Measurements from ENCODE around the gene ENTPD8. TPM values are rescaled to one million over a fixed set of nuclear protein-coding genes. Genes with fewer than 3 reads are reported as not detected.
"Not testable (repeated sequence)": the region's sequence is repeated elsewhere in the genome, so short reads cannot be mapped to it uniquely, and the experiment has no call there.

The ENTPD8 gene
- total RNA-seq, 1 donor, result under 0.01 TPM

- TF ChIP-seq, protein P1, sequence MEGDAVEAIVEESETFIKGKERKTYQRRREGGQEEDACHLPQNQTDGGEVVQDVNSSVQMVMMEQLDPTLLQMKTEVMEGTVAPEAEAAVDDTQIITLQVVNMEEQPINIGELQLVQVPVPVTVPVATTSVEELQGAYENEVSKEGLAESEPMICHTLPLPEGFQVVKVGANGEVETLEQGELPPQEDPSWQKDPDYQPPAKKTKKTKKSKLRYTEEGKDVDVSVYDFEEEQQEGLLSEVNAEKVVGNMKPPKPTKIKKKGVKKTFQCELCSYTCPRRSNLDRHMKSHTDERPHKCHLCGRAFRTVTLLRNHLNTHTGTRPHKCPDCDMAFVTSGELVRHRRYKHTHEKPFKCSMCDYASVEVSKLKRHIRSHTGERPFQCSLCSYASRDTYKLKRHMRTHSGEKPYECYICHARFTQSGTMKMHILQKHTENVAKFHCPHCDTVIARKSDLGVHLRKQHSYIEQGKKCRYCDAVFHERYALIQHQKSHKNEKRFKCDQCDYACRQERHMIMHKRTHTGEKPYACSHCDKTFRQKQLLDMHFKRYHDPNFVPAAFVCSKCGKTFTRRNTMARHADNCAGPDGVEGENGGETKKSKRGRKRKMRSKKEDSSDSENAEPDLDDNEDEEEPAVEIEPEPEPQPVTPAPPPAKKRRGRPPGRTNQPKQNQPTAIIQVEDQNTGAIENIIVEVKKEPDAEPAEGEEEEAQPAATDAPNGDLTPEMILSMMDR (IDR thresholded peaks at IDR 0.05; ENCODE audit: insufficient read depth, low read depth, low read length), result no peak
- peak; percentile 43 for DNase-seq (ENCODE audit: low read depth)
- H3K4me3 ChIP-seq (ENCODE audit: low read depth, low read length), result no peak overlapping the region
Observed at GRCh38 chr9:137454597-137455358, 13.6 kb upstream of the ENTPD8 start.

DNA sequence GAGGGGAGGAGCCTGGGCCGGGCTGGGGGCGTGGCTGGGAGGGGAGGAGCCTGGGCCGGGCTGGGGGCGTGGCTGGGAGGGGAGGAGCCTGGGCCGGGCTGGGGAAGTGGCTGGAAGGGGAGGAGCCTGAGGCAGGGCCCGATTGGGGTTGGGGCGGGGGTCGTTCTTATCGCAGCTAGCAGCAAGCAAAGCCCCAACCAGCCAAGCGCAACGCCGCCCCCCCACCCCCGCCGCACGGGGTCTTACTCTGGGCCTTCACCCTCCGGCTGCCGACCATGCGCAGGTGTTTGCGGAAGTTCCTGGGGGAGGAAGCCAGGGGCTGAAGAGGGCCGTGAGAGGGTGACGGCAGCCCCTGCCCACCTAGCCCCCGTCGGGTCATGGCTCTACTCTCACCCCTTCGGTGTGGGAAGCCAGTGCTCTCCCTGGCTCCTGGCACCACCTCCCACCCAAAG lies 13.0 kb upstream of the ENTPD8 start:
- DNase-seq (ENCODE audit: low read depth), result peak; percentile 28
- TF ChIP-seq, protein P1 (IDR thresholded peaks at IDR 0.05; ENCODE audit: insufficient read depth, low read depth, low read length), result no peak
- H3K4me3 ChIP-seq (ENCODE audit: low read depth, low read length), result peak overlapping the region; percentile 21

DNA sequence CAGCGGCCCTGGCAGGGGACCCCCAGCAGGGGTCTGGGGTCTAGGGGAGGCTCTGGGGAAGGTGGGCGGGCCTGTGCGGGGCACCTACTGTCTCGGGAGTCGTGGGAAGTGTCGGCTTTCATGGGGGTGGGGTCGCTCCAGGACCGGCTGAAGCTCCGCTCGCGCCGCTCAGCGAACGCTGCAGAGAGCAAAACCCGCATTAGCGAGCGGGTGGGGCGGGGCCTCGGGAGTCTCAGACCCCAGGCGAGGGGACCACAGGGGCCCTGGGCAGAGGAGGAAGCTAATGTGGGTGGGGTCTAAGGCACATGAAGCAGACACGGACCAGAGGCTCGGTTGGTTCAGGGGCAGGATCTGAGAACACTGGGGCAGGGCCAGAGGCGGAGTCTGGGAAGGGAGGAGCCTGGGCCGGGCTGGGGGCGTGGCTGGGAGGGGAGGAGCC lies 12.5 kb upstream of the ENTPD8 start:
- DNase-seq (ENCODE audit: low read depth), result peak; percentile 74
- H3K4me3 ChIP-seq (ENCODE audit: low read depth, low read length), result peak overlapping the region; percentile 30

GRCh38 chr9:137452761-137453642 lies 11.8 kb upstream of the ENTPD8 start:
- DNase-seq (ENCODE audit: low read depth), result no peak
- H3K4me3 ChIP-seq (ENCODE audit: low read depth, low read length), result no peak overlapping the region
- TF ChIP-seq, protein P1 (IDR thresholded peaks at IDR 0.05; ENCODE audit: insufficient read depth, low read depth, low read length), result no peak

More for the DNA sequence above, 12.5 kb upstream of the ENTPD8 start:
- TF ChIP-seq, protein P1 (IDR thresholded peaks at IDR 0.05; ENCODE audit: insufficient read depth, low read depth, low read length), result no peak

DNA sequence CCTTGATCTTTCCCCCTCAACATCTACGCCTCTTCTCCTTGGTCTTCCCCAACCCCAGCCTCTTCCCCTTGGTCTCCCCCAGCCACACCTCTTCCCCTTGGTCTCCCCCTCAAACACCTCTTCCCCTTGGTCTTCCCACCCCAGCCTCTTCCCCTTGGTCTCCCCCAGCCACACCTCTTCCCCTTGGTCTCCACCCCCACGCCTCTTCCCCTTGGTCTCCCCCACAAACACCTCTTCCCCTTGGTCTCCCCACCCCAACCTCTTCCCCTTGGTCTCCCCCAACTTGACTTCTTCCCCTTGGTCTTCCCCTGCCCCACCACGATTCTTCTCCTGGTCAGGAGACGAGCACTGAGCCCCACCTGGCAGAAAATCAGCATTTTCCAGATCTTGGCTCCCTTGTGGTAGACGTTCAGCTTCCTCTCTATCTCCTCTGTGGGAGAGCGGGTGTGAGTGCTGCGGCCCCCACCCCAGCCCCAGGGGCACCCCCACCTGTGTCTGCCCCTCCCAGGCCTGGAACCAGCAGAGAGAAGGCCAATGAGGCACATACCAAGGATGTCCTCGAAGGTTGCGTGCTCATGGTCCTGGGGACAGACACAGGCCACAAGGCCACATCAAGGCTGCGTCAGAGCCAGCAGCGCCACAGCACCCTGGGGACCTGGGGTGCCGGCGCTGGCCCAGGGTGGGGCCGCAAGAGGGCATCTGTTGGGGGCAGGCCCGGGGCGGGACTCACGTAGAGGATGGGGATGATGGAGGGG lies 11.0 kb upstream of the ENTPD8 start:
- TF ChIP-seq, protein P1 (IDR thresholded peaks at IDR 0.05; ENCODE audit: insufficient read depth, low read depth, low read length), result no peak
- DNase-seq (ENCODE audit: low read depth), result no peak
- no peak overlapping the region for H3K4me3 ChIP-seq (ENCODE audit: low read depth, low read length)

DNA sequence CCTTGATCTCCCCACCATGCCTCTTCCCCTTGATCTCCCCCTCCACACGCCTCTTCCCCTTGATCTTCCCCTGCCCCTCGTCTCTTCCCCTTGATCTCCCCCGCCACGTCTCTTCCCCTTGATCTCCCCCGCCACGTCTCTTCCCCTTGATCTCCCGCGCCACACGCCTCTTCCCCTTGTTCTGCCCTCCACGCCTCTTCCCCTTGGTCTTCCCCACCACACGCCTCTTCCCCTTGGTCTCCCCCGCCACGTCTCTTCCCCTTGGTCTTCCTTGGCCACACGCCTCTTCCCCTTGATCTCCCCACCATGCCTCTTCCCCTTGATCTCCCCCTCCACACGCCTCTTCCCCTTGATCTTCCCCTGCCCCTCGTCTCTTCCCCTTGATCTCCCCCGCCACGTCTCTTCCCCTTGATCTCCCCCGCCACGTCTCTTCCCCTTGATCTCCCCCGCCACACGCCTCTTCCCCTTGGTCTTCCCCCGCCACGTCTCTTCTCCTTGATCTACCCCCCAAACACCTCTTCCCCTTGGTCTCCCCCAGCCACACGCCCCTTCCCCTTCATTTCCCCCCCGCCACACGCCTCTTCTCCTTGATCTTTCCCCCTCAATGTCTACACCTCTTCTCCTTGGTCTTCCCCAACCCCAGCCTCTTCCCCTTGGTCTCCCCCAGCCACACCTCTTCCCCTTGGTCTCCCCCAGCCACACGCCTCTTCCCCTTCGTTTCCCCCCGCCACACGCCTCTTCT lies 10.3 kb upstream of the ENTPD8 start:
- DNase-seq (ENCODE audit: low read depth); H3K4me3 ChIP-seq (ENCODE audit: low read depth, low read length): not testable (repeated sequence)

- not testable (repeated sequence) for H3K4me3 ChIP-seq (ENCODE audit: low read depth, low read length); DNase-seq (ENCODE audit: low read depth)
Observed at GRCh38 chr9:137450539-137451222, 9.5 kb upstream of the ENTPD8 start.

Measured in fibroblast of villous mesenchyme (primary cell).